OCI-LY7 (cell line): Measurements from ENCODE around the gene LANCL2.

Experiments
- CTCF ChIP-seq: fragments of 200-600 bp; sonication (generic); conservative IDR thresholded peaks from 2 replicates; pipeline ENCODE4 v1.5.1; 2014; ENCODE audit warnings: mild to moderate bottlenecking, antibody characterized with exemption, low read length, moderate library complexity, mixed read lengths
- EZH2phosphoT487 ChIP-seq: fragments of 200-600 bp; sonication (generic); IDR thresholded peaks from 2 replicates; pipeline ENCODE4 v1.6.1; 2018; ENCODE audit warnings: low read depth, borderline replicate concordance, mild to moderate bottlenecking, mixed run types, antibody characterized with exemption, low read length, moderate library complexity, mixed read lengths

GRCh38 chr7:55397617-55398016 is 32.5 kb downstream of the LANCL2 start:
- TF ChIP-seq CTCF (no peak), EZH2phosphoT487 (no peak)
